SU-DHL-6 (cell line): ENCODE data around the gene RNASEL.
A peak's percentile ranks its signal among the peaks of the same experiment; 100 is the strongest.

ENCODE experiments used
- H2AFZ ChIP-seq: fragments of 200-600 bp; sonication (generic); 2 replicates; pipeline ENCODE4 v1.6.1; 2014; ENCODE audit warnings: low read depth, mild to moderate bottlenecking, moderate library complexity, mixed read lengths, antibody characterized with exemption, low read length; ENCODE audit not compliant: severe bottlenecking
- H3F3A ChIP-seq: fragments of 200-600 bp; shearing (Covaris generic); 2 replicates; pipeline ENCODE4 v1.6.0; 2016; ENCODE audit warnings: antibody characterized with exemption, mild to moderate bottlenecking; ENCODE audit not compliant: insufficient read depth
- H3K27ac ChIP-seq: fragments of 200-600 bp; sonication (generic); 2 replicates; pipeline ENCODE4 v1.5.1; 2016; ENCODE audit warnings: low read depth, mild to moderate bottlenecking, low read length, moderate library complexity, mixed read lengths
- H3K27me3 ChIP-seq: fragments of 200-600 bp; sonication (generic), shearing (Covaris generic); 2 replicates; pipeline ENCODE4 v1.6.0; 2014; ENCODE audit warnings: mild to moderate bottlenecking, low read length
- H3K36me3 ChIP-seq: fragments of 200-600 bp; sonication (generic); 2 replicates; pipeline ENCODE4 v1.6.1; 2014; ENCODE audit warnings: mild to moderate bottlenecking, low read length, mixed read lengths
- H3K4me2 ChIP-seq: fragments of 300-600, 200-600 bp; shearing (Covaris generic), sonication (generic); 2 replicates; pipeline ENCODE4 v1.6.0; 2014; ENCODE audit warnings: low read length, low read depth, mild to moderate bottlenecking; ENCODE audit not compliant: poor library complexity, severe bottlenecking
- H3K4me3 ChIP-seq: fragments of 200-600 bp; sonication (generic); 2 replicates; pipeline ENCODE4 v1.5.1; 2014; ENCODE audit warnings: antibody characterized with exemption, low read length, mild to moderate bottlenecking, mixed read lengths; ENCODE audit not compliant: insufficient read depth, poor library complexity, severe bottlenecking
- H3K79me2 ChIP-seq: fragments of 200-600 bp; sonication (generic); 2 replicates; pipeline ENCODE4 v1.6.1; 2014; ENCODE audit warnings: mild to moderate bottlenecking, low read length, moderate library complexity; ENCODE audit not compliant: insufficient read depth
- H3K9ac ChIP-seq: fragments of 200-600 bp; sonication (generic); 2 replicates; pipeline ENCODE4 v1.7.0; 2014; ENCODE audit warnings: mild to moderate bottlenecking, low read length
- H3K9me2 ChIP-seq: fragments of 200-600 bp; sonication (generic); replicated peaks from 2 replicates; pipeline ENCODE4 v1.6.1; 2014; ENCODE audit warnings: low read length; ENCODE audit not compliant: insufficient read depth
- H3K9me3 ChIP-seq: fragments of 200-600 bp; sonication (generic); 2 replicates; pipeline ENCODE4 v1.6.1; 2014; ENCODE audit warnings: low read length, mixed read lengths; ENCODE audit not compliant: insufficient read depth
- H4K20me1 ChIP-seq: fragments of 200-600 bp; sonication (generic); 2 replicates; pipeline ENCODE4 v1.6.1; 2014; ENCODE audit warnings: low read depth, mild to moderate bottlenecking, antibody characterized with exemption, low read length, moderate library complexity, mixed read lengths
- EZH2phosphoT487 ChIP-seq: fragments of 200-600 bp; sonication (generic), shearing (Covaris generic); conservative IDR thresholded peaks from 2 replicates; pipeline ENCODE4 v1.6.1; 2018; ENCODE audit warnings: mild to moderate bottlenecking, antibody characterized with exemption, low read length, moderate library complexity, mixed read lengths
- TF ChIP-seq, protein P1 (sequence below): fragments of 200-600 bp; sonication (generic); IDR thresholded peaks from one replicate; pipeline ENCODE4 v1.5.1; 2017; ENCODE audit warnings: antibody characterized with exemption, mild to moderate bottlenecking, low read length, moderate library complexity; ENCODE audit not compliant: insufficient read depth, poor library complexity, severe bottlenecking

RNASEL gene

DNA sequence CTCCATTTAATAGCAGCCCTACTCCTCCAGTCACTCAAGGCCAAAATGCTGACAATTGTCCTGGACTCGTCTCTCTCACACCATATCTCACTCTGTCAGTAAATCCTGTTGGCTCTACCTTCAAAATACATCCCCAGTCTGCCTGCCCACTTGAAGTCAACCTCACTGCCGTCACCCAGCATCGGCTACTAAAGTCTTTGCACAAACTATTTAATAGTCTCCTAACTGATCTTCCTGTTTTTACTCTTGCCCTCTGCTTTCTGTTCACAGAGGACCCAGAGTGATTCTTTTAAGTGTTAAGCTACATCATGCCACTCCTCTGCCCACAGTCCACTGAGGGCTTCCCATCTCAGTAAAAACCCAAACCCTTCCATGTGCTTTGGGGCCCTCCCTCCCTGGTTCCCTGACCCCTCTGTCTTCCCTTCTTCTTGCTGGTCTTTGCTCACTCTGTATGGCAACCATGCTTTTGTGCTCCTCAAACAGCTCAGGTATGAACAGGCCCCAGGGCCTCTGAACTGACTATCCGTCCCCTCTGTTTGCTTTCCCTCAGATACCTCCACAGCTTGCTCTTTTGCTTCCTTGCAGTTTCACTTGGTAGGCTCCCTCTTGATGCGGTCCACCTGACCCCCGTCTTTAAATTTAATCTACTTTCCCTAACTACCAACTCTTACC, 19.0 kb downstream of the RNASEL start:
- H3K9ac ChIP-seq: peak overlapping the region; percentile 36
- peaks cover 12% of the 10 kb centered on the region for H3K36me3 ChIP-seq
- H3K9me2 ChIP-seq: no peaks in the 10 kb centered on the region
- peaks cover 38% of the 10 kb centered on the region for H3F3A ChIP-seq
- peak overlapping the region; percentile 95 for H2AFZ ChIP-seq
- H3K27me3 ChIP-seq: no peaks in the 10 kb centered on the region
- TF ChIP-seq EZH2phosphoT487: no peak
- TF ChIP-seq, protein P1, sequence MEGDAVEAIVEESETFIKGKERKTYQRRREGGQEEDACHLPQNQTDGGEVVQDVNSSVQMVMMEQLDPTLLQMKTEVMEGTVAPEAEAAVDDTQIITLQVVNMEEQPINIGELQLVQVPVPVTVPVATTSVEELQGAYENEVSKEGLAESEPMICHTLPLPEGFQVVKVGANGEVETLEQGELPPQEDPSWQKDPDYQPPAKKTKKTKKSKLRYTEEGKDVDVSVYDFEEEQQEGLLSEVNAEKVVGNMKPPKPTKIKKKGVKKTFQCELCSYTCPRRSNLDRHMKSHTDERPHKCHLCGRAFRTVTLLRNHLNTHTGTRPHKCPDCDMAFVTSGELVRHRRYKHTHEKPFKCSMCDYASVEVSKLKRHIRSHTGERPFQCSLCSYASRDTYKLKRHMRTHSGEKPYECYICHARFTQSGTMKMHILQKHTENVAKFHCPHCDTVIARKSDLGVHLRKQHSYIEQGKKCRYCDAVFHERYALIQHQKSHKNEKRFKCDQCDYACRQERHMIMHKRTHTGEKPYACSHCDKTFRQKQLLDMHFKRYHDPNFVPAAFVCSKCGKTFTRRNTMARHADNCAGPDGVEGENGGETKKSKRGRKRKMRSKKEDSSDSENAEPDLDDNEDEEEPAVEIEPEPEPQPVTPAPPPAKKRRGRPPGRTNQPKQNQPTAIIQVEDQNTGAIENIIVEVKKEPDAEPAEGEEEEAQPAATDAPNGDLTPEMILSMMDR: no peak
- H3K4me2 ChIP-seq: peak overlapping the region; percentile 69
- H3K4me3 ChIP-seq: peak overlapping the region; percentile 24
- H3K9me3 ChIP-seq: no peaks in the 10 kb centered on the region; the same call in 1 of the 2 replicates
- no peaks in the 10 kb centered on the region for H4K20me1 ChIP-seq
- peak overlapping the region; percentile 97 for H3K27ac ChIP-seq
- H3K79me2 ChIP-seq: no peaks in the 10 kb centered on the region

DNA sequence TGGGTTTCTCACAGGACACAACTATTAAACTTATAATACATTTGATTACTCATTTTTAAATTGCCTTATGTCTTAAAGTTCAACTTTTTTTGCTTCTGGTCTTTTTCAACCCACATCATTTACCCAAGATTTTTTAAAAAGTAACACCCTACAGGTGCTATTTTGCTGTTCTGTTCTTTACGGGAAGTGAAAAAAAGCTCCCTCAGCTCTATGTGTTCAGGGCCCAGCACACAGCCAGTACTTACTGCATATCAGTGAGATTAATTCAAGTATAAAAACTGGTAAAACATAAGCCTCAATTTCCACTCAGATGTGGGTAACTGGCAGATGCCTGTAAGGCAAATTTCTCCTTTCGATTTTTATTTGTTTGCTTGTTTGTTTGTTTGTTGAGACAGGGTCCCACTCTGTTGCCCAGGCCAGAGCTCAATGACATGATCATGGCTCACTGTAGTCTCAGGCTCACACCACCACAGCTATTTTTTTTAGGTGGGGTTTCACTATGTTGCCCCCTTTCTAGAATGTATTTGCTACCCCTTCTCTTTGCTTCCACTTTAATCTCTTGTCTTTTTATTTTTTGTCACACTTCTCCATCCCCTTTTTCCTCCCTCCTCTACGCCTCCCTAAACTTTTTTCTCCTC, 20.3 kb downstream of the RNASEL start:
- peak overlapping the region; percentile 69 for H3K4me2 ChIP-seq
- H3K9ac ChIP-seq: peak overlapping the region; percentile 36
- H2AFZ ChIP-seq: peak overlapping the region; percentile 95
- peaks cover 12% of the 10 kb centered on the region for H3K36me3 ChIP-seq
- H3K9me3 ChIP-seq: no peaks in the 10 kb centered on the region; the same call in 1 of the 2 replicates
- H3K27ac ChIP-seq: peak overlapping the region; percentile 97
- TF ChIP-seq EZH2phosphoT487: no peak
- TF ChIP-seq, protein P1: no peak
- no peaks in the 10 kb centered on the region for H3K9me2 ChIP-seq
- H3K4me3 ChIP-seq: peak overlapping the region; percentile 24
- no peaks in the 10 kb centered on the region for H3K27me3 ChIP-seq
- H3K79me2 ChIP-seq: no peaks in the 10 kb centered on the region
- H4K20me1 ChIP-seq: no peaks in the 10 kb centered on the region
- peaks cover 38% of the 10 kb centered on the region for H3F3A ChIP-seq

DNA sequence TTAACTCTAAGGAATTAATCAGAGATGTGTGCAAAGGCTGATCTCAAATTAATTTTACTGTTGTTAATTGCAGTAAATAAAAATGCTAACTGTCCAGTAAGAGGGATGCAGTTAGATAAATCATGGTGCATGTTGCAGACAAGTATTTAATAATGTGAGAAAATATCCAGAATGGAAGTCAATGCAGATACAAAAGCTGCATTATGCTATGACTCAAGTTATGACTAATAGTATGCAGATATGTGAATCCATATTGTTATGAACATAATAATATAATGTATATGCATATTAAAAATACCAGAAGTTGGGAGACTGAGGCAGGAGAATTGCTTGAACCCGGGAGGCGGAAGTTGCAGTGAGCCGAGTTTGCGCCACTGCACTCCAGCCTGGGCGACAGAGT, 21.4 kb downstream of the RNASEL start:
- no peak for TF ChIP-seq EZH2phosphoT487
- Histone ChIP-seq H3K9me3 (no peaks in the 10 kb centered on the region; the same call in 1 of the 2 replicates), H4K20me1 (no peaks in the 10 kb centered on the region), H2AFZ (peak overlapping the region; percentile 75), H3K27me3 (no peaks in the 10 kb centered on the region), H3K27ac (peak overlapping the region; percentile 97), H3K9me2 (no peaks in the 10 kb centered on the region), H3K36me3 (peaks cover 12% of the 10 kb centered on the region), H3K4me3 (peak overlapping the region; percentile 7), H3F3A (peaks cover 30% of the 10 kb centered on the region), H3K4me2 (peak overlapping the region; percentile 69), H3K79me2 (no peaks in the 10 kb centered on the region), H3K9ac (no peak overlapping the region)

DNA sequence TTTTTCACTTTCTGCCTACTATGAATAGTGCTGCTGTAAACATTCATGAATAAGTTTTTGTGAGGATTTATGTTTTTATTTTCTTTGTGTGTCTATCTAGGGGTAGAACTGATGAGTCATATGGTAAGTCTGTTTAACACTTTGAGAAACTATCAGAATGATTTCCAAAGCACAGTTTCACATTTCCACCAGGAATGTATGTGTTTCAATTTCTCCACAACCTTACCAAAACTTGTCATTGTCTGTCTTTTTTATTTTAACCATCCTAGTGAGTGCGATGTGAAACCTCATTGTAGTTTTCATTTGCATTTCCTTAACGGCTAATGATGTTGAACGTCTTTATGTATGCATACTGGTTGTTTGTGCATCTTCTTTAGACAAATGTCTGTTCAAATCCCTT, 23.5 kb downstream of the RNASEL start:
- Histone ChIP-seq H3K27ac (no peak overlapping the region), H2AFZ (no peak overlapping the region), H3F3A (peaks cover 28% of the 10 kb centered on the region), H3K9me3 (no peaks in the 10 kb centered on the region; the same call in 1 of the 2 replicates), H3K4me3 (no peak overlapping the region), H3K27me3 (no peaks in the 10 kb centered on the region), H3K79me2 (no peaks in the 10 kb centered on the region), H3K9me2 (no peaks in the 10 kb centered on the region), H3K36me3 (peaks cover 12% of the 10 kb centered on the region), H3K4me2 (no peak overlapping the region), H4K20me1 (no peaks in the 10 kb centered on the region), H3K9ac (no peak overlapping the region)
- TF ChIP-seq, protein P1: no peak
- no peak for TF ChIP-seq EZH2phosphoT487
